Measurements from ENCODE around the gene SPOP.

DNA sequence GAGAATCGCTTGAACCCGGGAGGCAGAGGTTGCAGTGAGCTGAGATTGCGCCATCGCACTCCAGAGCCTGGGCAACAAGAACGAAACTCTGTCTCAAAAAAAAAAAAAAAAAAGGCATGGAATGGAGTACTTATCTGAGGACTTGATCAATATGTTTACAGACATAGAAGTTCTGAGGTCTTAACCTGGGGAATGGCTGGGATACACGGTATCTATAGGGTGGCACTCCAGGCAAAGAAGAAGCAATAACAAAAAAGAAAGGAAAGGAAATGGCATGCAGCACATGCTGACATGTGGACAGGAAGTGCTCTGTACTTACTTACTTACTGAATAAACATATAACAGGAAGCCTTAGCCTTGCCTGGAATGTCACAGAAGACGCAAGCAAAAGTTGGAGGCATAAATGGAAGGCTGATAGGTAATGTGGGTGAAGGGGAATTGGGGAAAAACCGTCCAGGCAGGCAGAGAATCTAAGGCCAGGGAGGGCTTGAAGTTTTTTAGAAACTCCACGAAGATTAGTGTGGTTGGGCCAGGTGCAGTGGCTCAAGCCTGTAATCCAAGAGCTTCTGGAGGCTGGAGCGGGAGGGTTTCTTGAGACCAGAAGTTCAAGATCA lies 10.1 kb upstream of the SPOP start:
- TF ChIP-seq CTCF (conservative IDR thresholded peaks at IDR 0.05 in 1 of 2, IDR thresholded peaks at IDR 0.05 in 1 of 2; ENCODE audit: low read depth in 1 of 2, low read length in 2 of 2) (no peak), EZH2 (IDR thresholded peaks at IDR 0.05; ENCODE audit: low read length, missing control alignments) (no peak)
